AG08396 (cell line): Measurements from ENCODE around the gene SMIM1.

Experiments
- DNase-seq: peaks from one replicate; pipeline ENCODE4 v3.0.0; 2012; ENCODE audit warnings: low spot score, mixed read lengths

The SMIM1 gene

DNA sequence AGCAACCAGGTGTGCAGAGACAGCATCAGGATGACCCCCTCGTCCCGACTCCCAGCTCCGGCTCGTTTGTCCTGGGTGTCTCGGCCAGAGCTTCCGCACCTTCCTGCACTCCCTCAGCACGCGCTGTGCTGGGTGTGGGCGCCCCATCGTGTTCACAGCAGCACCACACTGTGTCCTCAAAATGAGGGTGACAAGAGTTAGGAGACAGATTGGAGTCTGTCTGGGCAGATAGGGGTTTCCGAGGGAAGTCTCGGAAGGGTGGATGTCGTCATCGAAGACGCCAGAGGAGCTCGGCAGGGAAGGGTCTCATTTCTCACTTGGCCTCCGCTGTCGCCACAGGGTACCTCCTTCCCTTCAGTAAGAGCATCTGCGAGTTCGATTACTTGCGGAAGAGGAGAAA lies 16.2 kb upstream of the SMIM1 start:
- DNase-seq, result no peak

GRCh38 chr1:3759164-3759563 lies 13.4 kb upstream of the SMIM1 start:
- DNase-seq, result no peak

DNA sequence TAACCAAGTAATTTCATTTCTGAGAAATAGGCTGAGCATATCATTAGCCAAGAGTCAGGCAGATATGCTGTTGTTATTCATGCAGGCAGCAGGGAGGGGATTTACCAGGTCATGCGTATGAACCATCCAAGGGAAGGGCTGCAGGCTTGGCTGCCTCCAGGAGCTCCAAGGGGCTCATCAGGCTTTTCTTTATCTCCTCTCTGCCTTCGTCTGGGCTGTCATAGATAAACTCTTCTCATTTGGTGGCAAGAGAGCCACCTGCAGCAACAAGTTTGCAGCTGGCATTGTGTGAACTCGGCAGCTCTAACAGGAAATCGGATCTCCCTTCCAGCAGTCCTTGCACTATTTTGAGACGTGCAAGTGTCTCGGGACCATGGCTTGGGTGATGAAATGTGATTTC lies 12.8 kb upstream of the SMIM1 start:
- no peak for DNase-seq

GRCh38 chr1:3761296-3762010 lies 11.1 kb upstream of the SMIM1 start:
- DNase-seq, result no peak

DNA sequence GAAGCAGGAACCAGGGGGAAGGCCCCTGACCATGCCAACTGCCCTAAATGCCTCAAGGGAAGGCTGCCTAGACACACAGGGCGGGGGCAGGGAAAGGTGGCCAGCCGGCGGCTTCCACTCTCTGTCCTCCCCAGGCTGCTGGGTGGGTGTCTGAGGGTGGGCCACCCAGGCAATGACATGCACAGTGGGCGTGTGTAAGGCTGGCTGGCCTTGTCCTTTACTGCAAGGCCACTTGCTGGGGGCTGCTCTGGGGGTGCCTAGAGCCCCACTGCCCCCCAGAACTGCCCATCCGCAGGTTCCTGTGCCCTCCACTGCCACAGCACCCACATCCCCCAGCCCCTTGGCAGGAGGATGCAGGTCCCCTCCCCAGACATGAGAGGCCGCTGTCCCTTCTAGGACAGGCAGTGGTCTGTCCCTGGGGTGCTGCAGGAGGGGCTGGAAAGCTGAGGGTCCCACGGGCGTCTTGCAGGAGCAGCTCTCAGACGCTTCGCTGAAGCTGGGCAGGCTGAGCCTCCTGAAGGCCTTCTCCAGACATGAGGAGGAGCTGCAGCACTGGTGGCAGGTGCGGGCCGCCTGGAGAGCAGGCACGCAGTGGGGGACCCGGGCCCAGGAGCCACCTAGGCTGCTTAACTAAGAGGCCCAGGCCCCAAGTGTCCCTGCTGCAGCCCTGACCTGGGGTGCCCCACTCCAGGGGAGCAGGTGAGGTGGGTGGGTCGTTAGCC lies 10.2 kb upstream of the SMIM1 start:
- DNase-seq, result no peak

GRCh38 chr1:3762873-3763228 lies 9.7 kb upstream of the SMIM1 start:
- no peak for DNase-seq

GRCh38 chr1:3763351-3764125 lies 9.0 kb upstream of the SMIM1 start:
- DNase-seq, result no peak

GRCh38 chr1:3767328-3767925 lies 5.1 kb upstream of the SMIM1 start:
- no peak for DNase-seq

GRCh38 chr1:3768811-3769390 lies 3.6 kb upstream of the SMIM1 start:
- no peak for DNase-seq

GRCh38 chr1:3770047-3770765 lies 2.3 kb upstream of the SMIM1 start:
- DNase-seq, result no peak

DNA sequence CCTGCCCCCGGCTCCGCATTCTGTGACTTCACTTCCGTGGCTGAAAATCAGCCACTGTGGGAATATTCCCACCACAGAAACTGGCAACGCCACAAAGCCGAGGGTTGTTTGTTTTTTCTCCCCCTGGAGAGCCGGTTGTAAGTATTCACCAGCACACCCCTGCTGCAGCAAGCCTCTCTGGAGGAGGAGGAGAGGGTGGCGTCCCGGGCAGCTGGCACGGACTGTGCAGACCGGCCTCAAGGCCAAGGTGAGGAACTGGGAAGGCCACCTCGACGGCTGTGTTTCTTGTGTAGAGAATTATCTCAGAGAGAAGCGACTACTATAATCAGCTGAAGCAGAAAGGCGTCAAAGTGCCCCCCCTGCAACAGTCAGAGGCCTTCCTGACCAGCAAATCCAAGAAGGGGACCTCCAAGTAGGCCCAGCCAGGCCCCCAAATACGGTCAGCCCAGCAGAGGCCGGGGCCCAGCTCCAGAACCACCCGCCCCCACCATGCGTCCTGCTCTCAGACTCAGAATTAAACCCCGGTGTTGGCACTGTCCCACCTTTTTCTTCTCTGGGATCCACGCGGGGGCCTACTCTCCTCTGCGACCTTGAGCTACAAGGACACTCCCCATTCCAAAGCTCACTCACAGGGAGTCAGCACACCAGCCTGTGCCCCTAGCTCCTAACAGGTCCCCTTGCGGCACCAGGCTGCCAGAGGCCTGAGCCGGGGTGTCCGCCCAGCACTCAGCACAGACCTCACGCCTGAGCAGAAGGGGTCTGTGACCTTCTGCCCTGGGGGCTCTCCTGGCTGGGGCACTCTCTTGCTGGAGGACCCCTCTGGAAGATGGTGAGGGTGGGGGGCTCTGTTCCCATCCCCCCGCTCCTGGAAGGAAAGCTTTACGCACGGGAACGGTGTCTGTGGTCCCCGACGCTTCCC lies 1.2 kb upstream of the SMIM1 start:
- no peak for DNase-seq

DNA sequence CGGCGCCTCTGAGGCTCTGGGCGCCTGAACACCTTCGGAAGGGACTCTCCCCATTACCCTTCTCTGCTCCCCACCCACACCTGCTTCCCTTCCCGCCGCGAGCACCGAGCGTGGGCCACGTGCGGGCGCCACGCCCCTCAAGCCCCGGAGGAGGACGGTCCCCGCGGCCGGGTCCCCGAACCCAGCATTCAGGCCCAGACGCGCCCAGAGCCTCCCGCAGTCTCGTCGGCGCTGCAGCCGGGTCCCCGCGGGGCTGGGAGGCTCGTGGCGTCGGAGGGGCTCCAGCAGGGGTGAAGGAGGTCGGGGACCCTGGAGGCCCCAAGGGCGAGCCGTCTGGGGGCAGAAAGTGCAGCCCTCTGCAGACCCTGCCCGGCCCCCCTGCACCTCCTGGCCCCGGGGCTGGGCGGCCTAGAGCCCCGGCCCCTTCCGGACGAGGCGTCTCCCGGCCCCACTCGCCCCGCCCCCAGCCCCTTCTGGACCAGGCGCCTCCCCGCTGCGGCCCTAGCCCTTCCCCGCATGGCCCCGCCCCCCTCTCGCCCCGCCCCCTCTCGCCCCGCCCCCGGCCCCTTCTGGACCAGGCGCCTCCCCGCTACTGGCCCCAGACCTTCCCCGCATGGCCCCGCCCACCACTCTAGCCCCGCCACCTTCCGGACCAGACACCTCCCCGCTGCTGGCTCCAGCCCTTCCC lies 378 bp upstream of the SMIM1 start:
- peak; percentile 99 for DNase-seq

DNA sequence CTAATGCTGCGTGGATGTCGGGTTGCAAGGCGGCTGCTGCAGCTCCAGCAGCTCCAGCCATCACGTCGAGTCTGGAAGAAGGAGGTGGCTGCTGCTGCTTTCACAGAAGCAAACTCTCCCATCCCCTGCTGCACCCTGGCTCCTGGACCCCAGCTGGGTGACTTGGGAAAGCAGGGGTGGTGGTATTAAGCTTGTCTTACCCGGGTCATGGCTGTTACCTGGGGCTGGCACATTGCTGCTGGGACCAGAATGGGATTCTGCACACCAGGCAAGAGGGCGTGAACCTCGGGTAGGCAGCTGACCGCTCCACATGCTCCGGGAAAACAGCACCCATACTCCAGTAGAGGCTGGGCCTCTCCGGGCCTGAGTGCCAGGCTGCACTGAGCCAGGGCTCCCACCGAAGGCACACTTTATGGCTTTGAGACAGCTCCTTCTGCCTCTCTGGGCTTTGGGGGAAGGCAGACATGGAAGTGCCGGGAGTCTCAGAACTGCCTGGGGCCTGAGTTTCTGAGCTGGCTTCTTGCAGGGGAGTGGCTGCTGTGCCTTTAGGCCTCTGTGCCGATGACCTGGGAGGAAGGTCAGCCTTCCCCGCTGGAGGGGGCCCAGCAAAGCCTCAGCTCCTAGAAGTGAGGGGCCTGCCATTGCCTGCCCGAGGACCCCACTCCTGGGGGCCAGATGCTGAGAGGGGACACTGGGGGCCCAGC lies 1.2 kb downstream of the SMIM1 start:
- DNase-seq, result peak; percentile 43

GRCh38 chr1:3774276-3774945 lies 1.9 kb downstream of the SMIM1 start:
- no peak for DNase-seq

GRCh38 chr1:3774946-3775489 lies 2.5 kb downstream of the SMIM1 start:
- DNase-seq, result peak; percentile 82

DNA sequence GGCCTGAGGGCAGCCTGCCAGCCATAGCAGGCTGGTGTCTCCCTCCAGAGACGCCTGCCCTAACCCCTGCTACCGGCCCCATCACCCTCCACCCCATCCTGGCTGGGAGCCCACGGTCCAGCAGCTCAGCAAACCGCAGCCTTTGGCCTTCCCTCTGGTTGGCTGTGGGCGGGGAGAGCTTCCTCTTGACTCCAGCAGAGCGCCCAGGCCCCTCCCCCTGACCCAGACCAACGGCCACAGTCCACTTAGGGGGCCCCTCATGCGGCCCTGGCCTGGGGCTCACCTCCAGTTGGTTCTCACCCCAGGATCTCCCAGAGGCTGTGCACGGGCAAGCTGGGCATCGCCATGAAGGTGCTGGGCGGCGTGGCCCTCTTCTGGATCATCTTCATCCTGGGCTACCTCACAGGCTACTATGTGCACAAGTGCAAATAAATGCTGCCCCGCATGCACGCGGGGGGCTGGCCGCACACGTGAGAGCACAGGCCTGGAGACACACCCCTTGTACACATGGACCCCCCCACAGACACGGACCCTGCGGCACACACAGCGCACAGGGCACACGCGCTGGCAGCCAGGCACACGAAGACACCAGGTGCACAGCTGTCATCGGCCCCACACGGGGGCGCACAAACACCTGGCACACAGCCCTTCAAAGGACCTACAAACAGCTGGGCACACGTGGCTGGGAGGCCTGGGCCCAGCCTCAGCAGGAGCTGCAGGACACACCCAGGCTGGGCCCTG lies 3.1 kb downstream of the SMIM1 start:
- peak; percentile 88 for DNase-seq

GRCh38 chr1:3776231-3776961 lies 3.8 kb downstream of the SMIM1 start:
- DNase-seq, result no peak
